ENCODE data around the gene FCRLA.

Gene FCRLA

GRCh38 chr1:161725908-161726472 is 19.0 kb downstream of the FCRLA start:
- DNase-seq (ENCODE audit: low read depth): peak; percentile 54
- H3K4me3 ChIP-seq (replicated peaks; ENCODE audit: low read depth, low read length): peak overlapping the region; percentile 69
- TF ChIP-seq CTCF (IDR thresholded peaks at IDR 0.05; ENCODE audit: low read length, missing control alignments): peak; percentile 39

GRCh38 chr1:161726473-161727255 is 19.6 kb downstream of the FCRLA start:
- no peak for TF ChIP-seq CTCF (IDR thresholded peaks at IDR 0.05; ENCODE audit: low read length, missing control alignments)
- H3K4me3 ChIP-seq (replicated peaks; ENCODE audit: low read depth, low read length): peak overlapping the region; percentile 69
- peak; percentile 86 for DNase-seq (ENCODE audit: low read depth)

GRCh38 chr1:161727256-161727924 is 20.4 kb downstream of the FCRLA start:
- H3K4me3 ChIP-seq (replicated peaks; ENCODE audit: low read depth, low read length): peak overlapping the region; percentile 69
- TF ChIP-seq CTCF (IDR thresholded peaks at IDR 0.05; ENCODE audit: low read length, missing control alignments): no peak
- DNase-seq (ENCODE audit: low read depth): peak; percentile 69

- no peak for TF ChIP-seq CTCF (IDR thresholded peaks at IDR 0.05; ENCODE audit: low read length, missing control alignments)
- DNase-seq (ENCODE audit: low read depth): no peak
- H3K4me3 ChIP-seq (replicated peaks; ENCODE audit: low read depth, low read length): no peak overlapping the region
Observed at GRCh38 chr1:161728376-161729226, 21.6 kb downstream of the FCRLA start.

GRCh38 chr1:161730050-161730564 is 23.1 kb downstream of the FCRLA start:
- peak; percentile 51 for DNase-seq (ENCODE audit: low read depth)
- H3K4me3 ChIP-seq (replicated peaks; ENCODE audit: low read depth, low read length): no peak overlapping the region
- TF ChIP-seq CTCF (IDR thresholded peaks at IDR 0.05; ENCODE audit: low read length, missing control alignments): no peak

- DNase-seq (ENCODE audit: low read depth): no peak
- TF ChIP-seq CTCF (IDR thresholded peaks at IDR 0.05; ENCODE audit: low read length, missing control alignments): no peak
- H3K4me3 ChIP-seq (replicated peaks; ENCODE audit: low read depth, low read length): no peak overlapping the region
Observed at GRCh38 chr1:161731241-161731640, 24.2 kb downstream of the FCRLA start.

Data from fibroblast of pulmonary artery (primary cell).